Fibroblast of mammary gland (primary cell): ENCODE measurements around the gene PLEKHG2.

ENCODE experiments used
- DNase-seq: peaks from one replicate; pipeline ENCODE4 v3.0.0-alpha.2; 2010; ENCODE audit warnings: low read depth
- H3K4me3 ChIP-seq: 2 replicates; pipeline ENCODE4 v1.5.1; 2011; ENCODE audit warnings: low read depth, mild to moderate bottlenecking, low read length, moderate library complexity; ENCODE audit not compliant: control insufficient read depth
- TF ChIP-seq, protein P1 (sequence below): conservative IDR thresholded peaks from 2 replicates; pipeline ENCODE4 v1.5.1; 2011; ENCODE audit warnings: low read depth, low read length, inconsistent platforms; ENCODE audit not compliant: control insufficient read depth, insufficient read depth

Gene PLEKHG2

DNA sequence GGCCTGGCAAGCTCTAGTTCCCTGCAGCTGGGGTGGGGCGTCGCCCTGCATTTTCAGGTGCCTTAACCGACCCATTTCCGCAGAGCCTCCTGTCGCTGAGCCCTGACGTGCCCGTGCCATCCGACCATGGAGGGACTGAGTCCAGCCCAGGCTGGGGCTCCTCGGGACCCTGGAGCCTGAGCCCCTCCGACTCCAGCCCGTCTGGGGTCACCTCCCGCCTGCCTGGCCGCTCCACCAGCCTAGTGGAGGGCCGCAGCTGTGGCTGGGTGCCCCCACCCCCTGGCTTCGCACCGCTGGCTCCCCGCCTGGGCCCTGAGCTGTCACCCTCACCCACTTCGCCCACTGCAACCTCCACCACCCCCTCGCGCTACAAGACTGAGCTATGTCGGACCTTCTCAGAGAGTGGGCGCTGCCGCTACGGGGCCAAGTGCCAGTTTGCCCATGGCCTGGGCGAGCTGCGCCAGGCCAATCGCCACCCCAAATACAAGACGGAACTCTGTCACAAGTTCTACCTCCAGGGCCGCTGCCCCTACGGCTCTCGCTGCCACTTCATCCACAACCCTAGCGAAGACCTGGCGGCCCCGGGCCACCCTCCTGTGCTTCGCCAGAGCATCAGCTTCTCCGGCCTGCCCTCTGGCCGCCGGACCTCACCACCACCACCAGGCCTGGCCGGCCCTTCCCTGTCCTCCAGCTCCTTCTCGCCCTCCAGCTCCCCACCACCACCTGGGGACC lies 4.6 kb upstream of the PLEKHG2 start:
- DNase-seq: peak; percentile 22
- TF ChIP-seq, protein P1, sequence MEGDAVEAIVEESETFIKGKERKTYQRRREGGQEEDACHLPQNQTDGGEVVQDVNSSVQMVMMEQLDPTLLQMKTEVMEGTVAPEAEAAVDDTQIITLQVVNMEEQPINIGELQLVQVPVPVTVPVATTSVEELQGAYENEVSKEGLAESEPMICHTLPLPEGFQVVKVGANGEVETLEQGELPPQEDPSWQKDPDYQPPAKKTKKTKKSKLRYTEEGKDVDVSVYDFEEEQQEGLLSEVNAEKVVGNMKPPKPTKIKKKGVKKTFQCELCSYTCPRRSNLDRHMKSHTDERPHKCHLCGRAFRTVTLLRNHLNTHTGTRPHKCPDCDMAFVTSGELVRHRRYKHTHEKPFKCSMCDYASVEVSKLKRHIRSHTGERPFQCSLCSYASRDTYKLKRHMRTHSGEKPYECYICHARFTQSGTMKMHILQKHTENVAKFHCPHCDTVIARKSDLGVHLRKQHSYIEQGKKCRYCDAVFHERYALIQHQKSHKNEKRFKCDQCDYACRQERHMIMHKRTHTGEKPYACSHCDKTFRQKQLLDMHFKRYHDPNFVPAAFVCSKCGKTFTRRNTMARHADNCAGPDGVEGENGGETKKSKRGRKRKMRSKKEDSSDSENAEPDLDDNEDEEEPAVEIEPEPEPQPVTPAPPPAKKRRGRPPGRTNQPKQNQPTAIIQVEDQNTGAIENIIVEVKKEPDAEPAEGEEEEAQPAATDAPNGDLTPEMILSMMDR: no peak

DNA sequence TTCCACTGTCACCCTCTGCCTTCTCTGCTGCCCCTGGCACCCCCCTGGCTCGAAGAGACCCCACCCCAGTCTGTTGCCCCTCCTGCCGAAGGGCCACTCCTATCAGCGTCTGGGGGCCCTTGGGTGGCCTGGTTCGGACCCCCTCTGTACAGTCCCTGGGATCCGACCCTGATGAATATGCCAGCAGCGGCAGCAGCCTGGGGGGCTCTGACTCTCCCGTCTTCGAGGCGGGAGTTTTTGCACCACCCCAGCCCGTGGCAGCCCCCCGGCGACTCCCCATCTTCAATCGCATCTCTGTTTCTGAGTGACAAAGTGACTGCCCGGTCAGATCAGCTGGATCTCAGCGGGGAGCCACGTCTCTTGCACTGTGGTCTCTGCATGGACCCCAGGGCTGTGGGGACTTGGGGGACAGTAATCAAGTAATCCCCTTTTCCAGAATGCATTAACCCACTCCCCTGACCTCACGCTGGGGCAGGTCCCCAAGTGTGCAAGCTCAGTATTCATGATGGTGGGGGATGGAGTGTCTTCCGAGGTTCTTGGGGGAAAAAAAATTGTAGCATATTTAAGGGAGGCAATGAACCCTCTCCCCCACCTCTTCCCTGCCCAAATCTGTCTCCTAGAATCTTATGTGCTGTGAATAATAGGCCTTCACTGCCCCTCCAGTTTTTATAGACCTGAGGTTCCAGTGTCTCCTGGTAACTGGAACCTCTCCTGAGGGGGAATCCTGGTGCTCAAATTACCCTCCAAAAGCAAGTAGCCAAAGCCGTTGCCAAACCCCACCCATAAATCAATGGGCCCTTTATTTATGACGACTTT lies 3.9 kb upstream of the PLEKHG2 start:
- H3K4me3 ChIP-seq: peak overlapping the region; percentile 97
- TF ChIP-seq, protein P1: no peak
- peak; percentile 69 for DNase-seq

More for the DNA sequence above, 4.6 kb upstream of the PLEKHG2 start:
- peak overlapping the region; percentile 97 for H3K4me3 ChIP-seq

DNA sequence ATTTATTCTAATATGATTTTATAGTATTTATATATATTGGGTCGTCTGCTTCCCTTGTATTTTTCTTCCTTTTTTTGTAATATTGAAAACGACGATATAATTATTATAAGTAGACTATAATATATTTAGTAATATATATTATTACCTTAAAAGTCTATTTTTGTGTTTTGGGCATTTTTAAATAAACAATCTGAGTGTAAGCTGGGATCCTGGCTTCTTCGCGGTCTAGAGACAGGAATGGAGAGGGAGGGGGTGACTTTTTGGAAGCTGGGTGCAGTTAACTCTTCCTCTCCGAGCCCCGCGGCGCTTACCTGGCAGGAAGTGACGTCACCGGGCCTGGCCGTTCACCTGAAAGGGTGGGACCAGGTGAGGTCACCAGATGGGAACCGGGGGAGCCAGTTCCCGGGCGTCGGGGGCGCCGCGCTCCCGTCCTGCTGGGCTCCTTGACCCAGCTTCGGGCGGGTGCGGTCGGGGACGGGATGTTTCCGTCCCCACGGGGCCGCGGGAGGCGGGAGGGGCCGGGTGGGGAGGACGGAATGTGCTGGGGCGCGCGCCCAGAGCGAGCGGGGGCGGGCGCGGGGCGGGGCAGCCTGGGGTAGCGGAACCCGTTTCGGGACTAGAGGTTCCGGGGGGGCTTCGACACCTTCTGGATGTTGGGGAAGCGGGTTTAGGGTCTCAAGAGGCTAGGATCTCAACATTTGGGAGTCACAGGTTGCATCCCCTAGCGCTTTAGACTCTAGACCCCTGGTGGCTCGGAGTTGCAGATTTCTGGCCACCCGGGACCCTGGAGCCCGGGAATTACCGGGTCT lies 3.1 kb upstream of the PLEKHG2 start:
- DNase-seq: peak; percentile 73

DNA sequence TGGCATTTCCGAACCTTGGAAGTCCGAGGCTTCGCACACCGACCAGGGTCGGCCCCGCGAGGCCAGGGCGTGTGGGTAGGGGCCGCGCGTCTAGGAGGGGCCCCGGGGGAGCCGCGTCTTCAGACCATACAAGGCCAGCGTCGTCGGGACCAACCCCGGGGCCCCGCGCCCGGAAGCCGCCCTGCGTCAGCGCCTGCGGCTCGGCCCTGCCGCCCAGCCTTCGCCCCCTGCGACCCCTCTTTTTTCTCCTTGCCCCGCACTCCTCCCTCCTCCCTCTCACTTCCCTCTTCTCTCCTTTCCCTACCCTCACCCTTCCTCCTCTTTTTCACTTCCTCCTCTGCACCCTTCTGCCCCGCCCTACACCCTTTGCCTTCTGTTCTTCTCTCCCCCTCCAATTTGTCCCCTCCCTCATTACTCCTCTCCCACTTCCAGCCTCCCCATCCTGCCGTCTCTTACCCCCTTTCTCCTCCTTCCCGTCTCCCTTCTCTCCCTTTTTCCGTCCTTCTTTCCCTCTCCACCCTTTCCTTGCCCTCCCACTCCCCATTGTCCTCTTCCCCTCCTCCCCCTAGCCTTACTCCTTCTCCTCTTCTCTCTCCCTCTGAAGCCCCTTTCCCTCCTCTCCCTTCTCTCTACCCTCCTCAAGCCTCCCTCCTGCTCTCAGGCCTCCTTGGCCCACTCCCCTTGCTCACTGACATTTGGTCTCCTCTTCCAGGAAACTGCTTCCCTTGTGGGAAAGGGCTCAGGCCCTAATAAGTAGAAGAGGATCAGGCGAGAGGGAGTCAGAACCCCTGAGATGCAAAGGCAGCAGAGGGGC lies 2.2 kb upstream of the PLEKHG2 start:
- TF ChIP-seq, protein P1: no peak
- DNase-seq: no peak

More for the DNA sequence above, 3.1 kb upstream of the PLEKHG2 start:
- TF ChIP-seq, protein P1: no peak
- peak overlapping the region; percentile 97 for H3K4me3 ChIP-seq

DNA sequence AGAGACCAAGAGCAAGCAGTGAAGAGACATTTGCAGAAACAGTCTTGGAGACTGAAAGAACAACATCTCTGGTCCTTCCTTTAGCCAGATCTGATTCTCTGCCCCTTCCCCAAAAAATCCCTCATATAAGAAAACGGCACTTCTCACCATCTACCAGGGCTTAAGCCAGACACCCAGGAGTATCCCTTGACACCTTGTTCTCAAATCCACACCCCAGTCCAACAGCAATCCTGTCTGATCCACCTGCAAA lies 1.7 kb upstream of the PLEKHG2 start:
- DNase-seq: no peak
- H3K4me3 ChIP-seq: no peak overlapping the region
- TF ChIP-seq, protein P1: no peak

More for the DNA sequence above, 2.2 kb upstream of the PLEKHG2 start:
- H3K4me3 ChIP-seq: peak overlapping the region; percentile 97
